Upper lobe of right lung (tissue), 1 donor: ENCODE data around the gene LRRC43. TPM values are rescaled to one million over a fixed set of nuclear protein-coding genes. Genes with fewer than 3 reads are reported as not detected.

Experiments
- ATAC-seq: fragments of 200-7000 bp; cut with Tn5 transposase; one replicate; pipeline ENCODE4 v1.9.1; 2020; ENCODE audit warnings: mild to moderate bottlenecking, moderate library complexity
- DNase-seq: peaks from one replicate; pipeline ENCODE4 v3.0.0-alpha.2; 2020
- H3K27ac ChIP-seq: fragments of 200-600 bp; one replicate; pipeline ENCODE4 v1.8.0; 2022
- H3K27me3 ChIP-seq: fragments of 200-600 bp; one replicate; pipeline ENCODE4 v1.8.0; 2022; ENCODE audit warnings: mild to moderate bottlenecking
- H3K36me3 ChIP-seq: fragments of 200-600 bp; one replicate; pipeline ENCODE4 v1.8.0; 2022
- H3K4me1 ChIP-seq: fragments of 200-600 bp; one replicate; pipeline ENCODE4 v1.8.0; 2022
- H3K4me3 ChIP-seq: fragments of 200-600 bp; one replicate; pipeline ENCODE4 v1.8.0; 2022; ENCODE audit warnings: mild to moderate bottlenecking
- H3K9me3 ChIP-seq: fragments of 200-600 bp; one replicate; pipeline ENCODE4 v1.8.0; 2022
- intact Hi-C: fragments of 100-400 bp; cut with DNase I; formaldehyde crosslinking; loops from one replicate; pipeline ENCODE4 v1.11.0; 2022
- total RNA-seq: library from RNA; stranded (reverse); fragmentation: NEBNext Ultra II Directional; extraction: Animal tissue kit (Norgen Biotek cat#: 25700); gene quantifications from one replicate; pipeline ENCODE4 v1.2.1, GENCODE V29; 2021
- TF ChIP-seq, protein P1 (sequence below): fragments of 200-600 bp; IDR thresholded peaks from one replicate; pipeline ENCODE4 v1.8.0; 2022; ENCODE audit warnings: antibody characterized with exemption
- donor health status: DM: no; HTN: yes; CAD: no; lungs with severe emphysema.

LRRC43 gene
- total RNA-seq, 1 donor from 2014 or later = not detected

DNA sequence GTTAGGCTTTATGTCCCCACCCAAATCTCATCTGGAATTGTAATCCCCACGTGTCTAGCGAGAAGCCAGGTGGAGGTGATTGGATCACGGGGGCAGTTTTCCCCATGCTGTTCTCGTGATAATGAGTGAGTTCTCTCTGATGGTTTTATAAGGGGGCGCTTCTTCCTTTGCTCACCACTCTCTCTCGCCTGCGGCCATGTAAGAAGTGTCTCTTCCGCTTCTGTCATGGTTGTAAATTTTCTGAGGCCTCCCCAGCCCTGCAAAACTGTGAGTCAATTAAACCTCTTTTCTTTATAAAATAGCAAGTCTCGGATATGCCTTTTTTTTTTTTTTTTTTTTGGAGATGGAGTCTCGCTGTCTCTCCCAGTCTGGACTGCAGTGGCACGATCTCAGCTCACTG is 22.2 kb upstream of the LRRC43 start:
- ATAC-seq (no peak), DNase-seq (no peak)
- no peaks in the 10 kb centered on the region for H3K27me3 ChIP-seq
- H3K27ac ChIP-seq = no peak overlapping the region
- intact Hi-C loops = no loop called here
- no peaks in the 10 kb centered on the region for H3K9me3 ChIP-seq
- TF ChIP-seq, protein P1, sequence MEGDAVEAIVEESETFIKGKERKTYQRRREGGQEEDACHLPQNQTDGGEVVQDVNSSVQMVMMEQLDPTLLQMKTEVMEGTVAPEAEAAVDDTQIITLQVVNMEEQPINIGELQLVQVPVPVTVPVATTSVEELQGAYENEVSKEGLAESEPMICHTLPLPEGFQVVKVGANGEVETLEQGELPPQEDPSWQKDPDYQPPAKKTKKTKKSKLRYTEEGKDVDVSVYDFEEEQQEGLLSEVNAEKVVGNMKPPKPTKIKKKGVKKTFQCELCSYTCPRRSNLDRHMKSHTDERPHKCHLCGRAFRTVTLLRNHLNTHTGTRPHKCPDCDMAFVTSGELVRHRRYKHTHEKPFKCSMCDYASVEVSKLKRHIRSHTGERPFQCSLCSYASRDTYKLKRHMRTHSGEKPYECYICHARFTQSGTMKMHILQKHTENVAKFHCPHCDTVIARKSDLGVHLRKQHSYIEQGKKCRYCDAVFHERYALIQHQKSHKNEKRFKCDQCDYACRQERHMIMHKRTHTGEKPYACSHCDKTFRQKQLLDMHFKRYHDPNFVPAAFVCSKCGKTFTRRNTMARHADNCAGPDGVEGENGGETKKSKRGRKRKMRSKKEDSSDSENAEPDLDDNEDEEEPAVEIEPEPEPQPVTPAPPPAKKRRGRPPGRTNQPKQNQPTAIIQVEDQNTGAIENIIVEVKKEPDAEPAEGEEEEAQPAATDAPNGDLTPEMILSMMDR = no peak
- H3K36me3 ChIP-seq = no peaks in the 10 kb centered on the region
- H3K4me3 ChIP-seq = no peak overlapping the region
- H3K4me1 ChIP-seq = no peaks in the 10 kb centered on the region

DNA sequence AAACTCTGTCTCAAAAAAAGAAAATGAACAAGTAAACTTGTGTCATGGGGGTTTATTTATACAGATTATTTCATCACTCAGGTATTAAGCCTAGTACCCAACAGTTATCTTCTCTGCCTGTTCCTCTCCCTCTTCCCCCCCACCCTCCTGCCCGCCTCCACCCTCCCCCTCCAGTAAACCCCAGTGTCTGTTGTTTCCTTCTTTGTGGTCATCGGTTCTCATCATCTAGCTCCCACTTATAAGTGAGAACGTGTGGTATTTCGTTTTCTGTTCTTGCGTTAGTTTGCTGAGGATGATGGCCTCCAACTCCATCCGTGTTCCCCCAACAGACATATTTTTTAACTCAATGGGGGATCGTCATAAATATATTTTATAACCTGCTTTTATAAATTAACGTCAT is 21.2 kb upstream of the LRRC43 start:
- no peak overlapping the region for H3K27ac ChIP-seq
- ATAC-seq = no peak
- TF ChIP-seq, protein P1 = no peak
- no peaks in the 10 kb centered on the region for H3K9me3 ChIP-seq
- H3K4me1 ChIP-seq = no peaks in the 10 kb centered on the region
- H3K36me3 ChIP-seq = no peaks in the 10 kb centered on the region
- H3K4me3 ChIP-seq = no peak overlapping the region
- no peak for DNase-seq
- intact Hi-C loops = no loop called here
- H3K27me3 ChIP-seq = no peaks in the 10 kb centered on the region

DNA sequence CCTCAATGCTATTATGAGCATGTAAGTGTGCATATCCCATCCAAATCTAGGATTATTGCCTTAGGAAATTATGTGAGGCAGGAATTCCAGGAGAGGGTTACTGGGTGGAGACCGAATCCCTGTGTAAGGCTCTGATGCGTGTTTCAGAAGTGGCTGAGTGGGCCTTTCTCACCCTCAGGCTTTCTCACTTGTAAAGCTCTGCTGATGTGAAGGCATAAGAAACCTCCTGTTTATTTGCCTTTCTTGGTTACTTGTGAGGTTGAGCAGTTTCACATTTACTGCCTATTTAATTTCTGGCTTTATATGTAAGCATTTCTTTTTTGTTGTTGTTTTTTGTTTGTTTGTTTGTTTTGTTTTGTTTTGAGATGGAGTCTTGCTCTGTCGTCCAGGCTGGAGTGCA is 19.9 kb upstream of the LRRC43 start:
- Histone ChIP-seq H3K27ac (no peak overlapping the region), H3K9me3 (no peaks in the 10 kb centered on the region), H3K4me3 (no peak overlapping the region), H3K27me3 (no peaks in the 10 kb centered on the region), H3K4me1 (no peaks in the 10 kb centered on the region), H3K36me3 (no peaks in the 10 kb centered on the region)
- no peak for DNase-seq
- intact Hi-C loops = no loop called here
- no peak for ATAC-seq
- TF ChIP-seq, protein P1 = no peak

DNA sequence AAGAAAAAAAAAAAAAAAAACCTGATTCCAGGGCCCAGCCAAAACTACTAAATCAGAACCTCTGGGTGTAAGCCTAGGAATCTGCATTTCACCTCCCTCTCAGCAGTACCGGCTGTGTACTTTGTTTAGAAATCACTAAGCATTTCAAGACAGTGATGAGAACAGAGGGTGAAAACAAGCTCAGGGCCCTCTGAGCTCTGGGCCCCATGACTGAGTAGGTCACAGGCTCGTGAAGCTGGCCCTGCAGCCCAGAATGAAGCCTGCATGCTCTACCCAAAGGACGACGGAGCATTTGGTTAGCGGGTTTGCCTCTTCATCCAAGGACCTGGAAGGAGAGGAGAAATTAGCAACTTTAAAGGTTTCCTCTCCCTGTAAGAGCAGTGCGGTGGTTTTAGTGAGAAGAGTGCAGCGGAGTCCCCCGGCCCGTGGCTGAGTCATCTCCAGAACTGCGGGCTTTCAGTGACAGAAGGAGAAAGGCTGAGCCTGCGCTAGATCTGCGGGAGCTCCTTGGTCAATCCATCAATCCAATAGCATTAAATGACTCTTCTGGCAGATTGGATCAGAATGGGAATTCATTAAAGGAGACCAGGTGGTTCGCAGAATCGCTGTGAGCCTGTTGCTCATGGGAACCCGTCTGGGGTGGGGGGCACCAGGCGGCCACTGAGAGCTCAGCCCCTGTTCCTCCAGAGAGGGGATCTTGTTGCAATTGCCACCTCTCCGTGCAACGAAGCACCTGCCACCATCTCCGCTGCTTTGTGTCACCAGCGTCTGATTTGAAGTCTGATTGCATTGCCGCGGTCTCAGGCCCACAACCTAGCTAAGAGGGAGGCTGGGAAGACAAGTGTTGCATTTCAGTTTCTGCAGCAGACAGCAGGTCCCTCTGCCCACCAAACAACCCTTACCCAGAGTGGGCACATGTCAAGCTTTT is 16.2 kb upstream of the LRRC43 start:
- Histone ChIP-seq H3K27me3 (no peaks in the 10 kb centered on the region), H3K4me3 (no peak overlapping the region), H3K27ac (no peak overlapping the region), H3K36me3 (no peaks in the 10 kb centered on the region), H3K9me3 (no peaks in the 10 kb centered on the region), H3K4me1 (no peaks in the 10 kb centered on the region)
- TF ChIP-seq, protein P1 = no peak
- ATAC-seq (no peak), DNase-seq (no peak)
- intact Hi-C loops = no loop called here

DNA sequence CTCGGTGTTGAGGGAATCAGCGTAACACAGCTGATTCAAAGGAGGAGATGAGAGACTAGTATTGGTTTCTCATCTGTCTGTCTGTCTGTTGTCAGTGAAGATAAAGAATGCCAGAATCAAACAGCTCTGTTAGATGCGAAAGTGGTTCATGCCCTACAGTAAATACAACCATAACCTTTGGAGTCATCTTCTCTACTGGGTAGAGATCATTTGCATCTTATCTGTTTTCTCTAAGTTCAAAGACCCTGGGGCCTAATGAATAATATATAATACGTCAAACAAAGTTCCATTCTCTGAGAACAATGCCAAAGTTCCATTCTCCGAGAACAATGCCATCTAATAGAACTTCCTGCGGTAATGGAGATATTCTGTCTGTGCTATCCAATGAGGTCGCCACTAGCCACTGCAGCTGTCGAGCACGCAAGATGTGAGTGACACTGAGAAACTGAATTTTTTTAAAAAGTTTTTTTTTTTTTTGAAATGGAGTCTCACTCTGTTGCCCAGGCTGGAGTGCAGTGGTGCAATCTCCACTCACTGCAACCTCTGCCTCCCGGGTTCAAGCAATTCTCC is 15.5 kb upstream of the LRRC43 start:
- TF ChIP-seq, protein P1 = no peak
- Histone ChIP-seq H3K4me3 (no peak overlapping the region), H3K36me3 (no peaks in the 10 kb centered on the region), H3K9me3 (no peaks in the 10 kb centered on the region), H3K27me3 (no peaks in the 10 kb centered on the region), H3K4me1 (no peaks in the 10 kb centered on the region), H3K27ac (no peak overlapping the region)
- ATAC-seq (no peak), DNase-seq (no peak)
- intact Hi-C loops = no loop called here
